Measurements from ENCODE around the gene FBN2. TPM values are rescaled to one million over a fixed set of nuclear protein-coding genes. Genes with fewer than 3 reads are reported as not detected.

FBN2 gene
- total RNA-seq, 1 experiment from 2014 or later, result 193 TPM

GRCh38 chr5:128220841-128221240 is 317.2 kb downstream of the FBN2 start:
- BruUV-seq (replicated peaks), result no TSS peak
- Mint-ChIP-seq H3K4me3 (ENCODE audit: unreplicated experiment) (no peak overlapping the region), H3K27me3 (ENCODE audit: insufficient read depth, unreplicated experiment) (no peaks in the 10 kb centered on the region), H3K36me3 (ENCODE audit: insufficient read depth, unreplicated experiment) (no peaks in the 10 kb centered on the region), H3K27ac (ENCODE audit: low read depth, unreplicated experiment) (no peak overlapping the region), H3K9me3 (ENCODE audit: unreplicated experiment) (no peaks in the 10 kb centered on the region), H3K4me1 (ENCODE audit: insufficient read depth, unreplicated experiment) (peaks cover 15% of the 10 kb centered on the region)
- intact Hi-C loops (cut with micrococcal nuclease), result no loop called here
- POLR2A ChIA-PET, result interaction anchor here (0.8 kb wide), 1 partner anchor 145 kb away, joined by 3 read pairs; no protein-coding TSS in a partner anchor
- no peak for DNase-seq (ENCODE audit: unreplicated experiment)
- CTCF ChIA-PET, result no interaction called here
- TF ChIP-seq CTCF (IDR thresholded peaks at IDR 0.05; ENCODE audit: unreplicated experiment), result no peak

- H3K4me1 Mint-ChIP-seq (ENCODE audit: insufficient read depth, unreplicated experiment), result peaks cover 11% of the 10 kb centered on the region
- H3K27ac Mint-ChIP-seq (ENCODE audit: low read depth, unreplicated experiment), result peak overlapping the region; percentile 32
- CTCF ChIA-PET, result interaction anchor here (0.6 to 1.6 kb wide), 2 partner anchors 281 to 633 kb away, joined by 4 read pairs; no protein-coding TSS in a partner anchor
- no peaks in the 10 kb centered on the region for H3K9me3 Mint-ChIP-seq (ENCODE audit: unreplicated experiment)
- no TSS peak for BruUV-seq (replicated peaks)
- no peaks in the 10 kb centered on the region for H3K36me3 Mint-ChIP-seq (ENCODE audit: insufficient read depth, unreplicated experiment)
- POLR2A ChIA-PET, result no interaction called here
- H3K4me3 Mint-ChIP-seq (ENCODE audit: unreplicated experiment), result no peak overlapping the region
- intact Hi-C loops (cut with micrococcal nuclease), result loop anchor here (1.0 to 10.0 kb wide), 2 partner anchors 282 to 878 kb away; partner anchors contain the start of gene ISOC1
- TF ChIP-seq CTCF (IDR thresholded peaks at IDR 0.05; ENCODE audit: unreplicated experiment), result no peak
- no peaks in the 10 kb centered on the region for H3K27me3 Mint-ChIP-seq (ENCODE audit: insufficient read depth, unreplicated experiment)
- DNase-seq (ENCODE audit: unreplicated experiment), result peak; percentile 87
Measured at GRCh38 chr5:128216860-128217531, 321.0 kb downstream of the FBN2 start.

- Mint-ChIP-seq H3K4me1 (ENCODE audit: insufficient read depth, unreplicated experiment) (peaks cover 11% of the 10 kb centered on the region), H3K36me3 (ENCODE audit: insufficient read depth, unreplicated experiment) (no peaks in the 10 kb centered on the region), H3K4me3 (ENCODE audit: unreplicated experiment) (no peak overlapping the region), H3K9me3 (ENCODE audit: unreplicated experiment) (no peaks in the 10 kb centered on the region), H3K27me3 (ENCODE audit: insufficient read depth, unreplicated experiment) (no peaks in the 10 kb centered on the region), H3K27ac (ENCODE audit: low read depth, unreplicated experiment) (no peak overlapping the region)
- intact Hi-C loops (cut with micrococcal nuclease), result loop anchor here (10.0 kb wide), 1 partner anchor 879 kb away; the partner anchor contains the start of gene ISOC1
- TF ChIP-seq CTCF (IDR thresholded peaks at IDR 0.05; ENCODE audit: unreplicated experiment), result no peak
- ChIA-PET POLR2A (no interaction called here), CTCF (no interaction called here)
- BruUV-seq (replicated peaks), result no TSS peak
- DNase-seq (ENCODE audit: unreplicated experiment), result no peak
Measured at GRCh38 chr5:128216285-128216684, 321.8 kb downstream of the FBN2 start.

GRCh38 chr5:128213833-128214232 is 324.2 kb downstream of the FBN2 start:
- Mint-ChIP-seq H3K27ac (ENCODE audit: low read depth, unreplicated experiment) (no peak overlapping the region), H3K4me3 (ENCODE audit: unreplicated experiment) (no peak overlapping the region), H3K4me1 (ENCODE audit: insufficient read depth, unreplicated experiment) (peaks cover 11% of the 10 kb centered on the region), H3K36me3 (ENCODE audit: insufficient read depth, unreplicated experiment) (no peaks in the 10 kb centered on the region), H3K27me3 (ENCODE audit: insufficient read depth, unreplicated experiment) (no peaks in the 10 kb centered on the region), H3K9me3 (ENCODE audit: unreplicated experiment) (no peaks in the 10 kb centered on the region)
- no peak for DNase-seq (ENCODE audit: unreplicated experiment)
- BruUV-seq (replicated peaks), result no TSS peak
- ChIA-PET CTCF (interaction anchor here (0.5 to 7.3 kb wide), 19 partner anchors 12 to 1554 kb away, joined by 3 to 121 read pairs (median 4); no protein-coding TSS in a partner anchor), POLR2A (interaction anchor here (0.6 to 1.3 kb wide), 2 partner anchors 285 to 504 kb away, joined by 5 read pairs; no protein-coding TSS in a partner anchor)
- intact Hi-C loops (cut with micrococcal nuclease), result loop anchor here (1.0 to 10.0 kb wide), 6 partner anchors 285 to 1553 kb away; partner anchors contain the start of gene ISOC1
- no peak for TF ChIP-seq CTCF (IDR thresholded peaks at IDR 0.05; ENCODE audit: unreplicated experiment)
